Measurements from ENCODE around the gene MFSD11.

GRCh38 chr17:76805319-76805718, 67.4 kb downstream of the MFSD11 start:
- no peak for TF ChIP-seq POLR2A (IDR thresholded peaks at IDR 0.05)
- no peak for TF ChIP-seq CTCF (IDR thresholded peaks at IDR 0.05)

Data from upper lobe of left lung (tissue), 4 donors.